Immature natural killer cell (primary cell): Measurements from ENCODE around the gene TRIP12. TPM values are rescaled to one million over a fixed set of nuclear protein-coding genes. Genes with fewer than 3 reads are reported as not detected.
"Not testable (repeated sequence)": the region's sequence is repeated elsewhere in the genome, so short reads cannot be mapped to it uniquely, and the experiment has no call there.

ENCODE experiments used
- DNase-seq, 3 donors: peaks; one replicate each; pipeline ENCODE4 v3.0.0; 2022; ENCODE audit warnings: mixed read lengths in 1 of 3
- H3K27ac Mint-ChIP-seq, 6 donors: one replicate each; pipeline ENCODE4 v1.8.0; 2020; ENCODE audit warnings: mixed read lengths in 6 of 6, mild to moderate bottlenecking in 5 of 6, inconsistent platforms in 4 of 6, moderate library complexity in 3 of 6
- H3K27me3 Mint-ChIP-seq, 3 donors: one replicate each; pipeline ENCODE4 v1.8.0; 2020 to 2021; ENCODE audit warnings: low read depth in 3 of 3, mild to moderate bottlenecking in 3 of 3, mixed read lengths in 3 of 3, moderate library complexity in 3 of 3, inconsistent platforms in 1 of 3
- H3K36me3 Mint-ChIP-seq, 3 donors: one replicate each; pipeline ENCODE4 v1.8.0; 2020; ENCODE audit warnings: mixed read lengths in 3 of 3, inconsistent platforms in 2 of 3, mild to moderate bottlenecking in 2 of 3
- H3K4me1 Mint-ChIP-seq, 2 donors: one replicate each; pipeline ENCODE4 v1.8.0; 2020; ENCODE audit warnings: inconsistent platforms in 2 of 2, mild to moderate bottlenecking in 2 of 2, mixed read lengths in 2 of 2, moderate library complexity in 1 of 2
- H3K4me3 Mint-ChIP-seq, 5 donors: one replicate each; pipeline ENCODE4 v1.8.0; 2020; ENCODE audit warnings: mild to moderate bottlenecking in 5 of 5, mixed read lengths in 5 of 5, inconsistent platforms in 3 of 5, moderate library complexity in 3 of 5
- H3K9me3 Mint-ChIP-seq, 6 donors: one replicate each; pipeline ENCODE4 v1.8.0; 2020; ENCODE audit warnings: mild to moderate bottlenecking in 6 of 6, mixed read lengths in 6 of 6, inconsistent platforms in 4 of 6, moderate library complexity in 3 of 6
- polyA plus RNA-seq, 3 donors: library from polyadenylated mRNA; unstranded; fragments of 300-500 nt; fragmentation: Illumina TruSeq; gene quantifications; one replicate each; pipeline ENCODE4 v1.2.3, GENCODE V29; 2021

The TRIP12 gene
- polyA plus RNA-seq, 3 donors from 2014 or later = 13.5 to 69.4 (median 26.0) TPM

- no peak overlapping the region for H3K4me3 Mint-ChIP-seq
- H3K27ac Mint-ChIP-seq = peak overlapping the region in 3 of 6 donors; percentile 25 to 42 (median 30)
- peaks cover 0 to 2% (median 0%) of the 10 kb centered on the region in 3 donors for H3K27me3 Mint-ChIP-seq
- no peak for DNase-seq
- no peaks in the 10 kb centered on the region for H3K9me3 Mint-ChIP-seq
- H3K4me1 Mint-ChIP-seq = peaks cover 18 to 33% of the 10 kb centered on the region in 2 donors
- peaks cover 21 to 42% (median 21%) of the 10 kb centered on the region in 3 donors for H3K36me3 Mint-ChIP-seq
Measured at GRCh38 chr2:229783108-229783721, 138.6 kb downstream of the TRIP12 start.

- peaks cover 19 to 39% (median 22%) of the 10 kb centered on the region in 3 donors for H3K36me3 Mint-ChIP-seq
Measured at GRCh38 chr2:229780856-229781773, 140.7 kb downstream of the TRIP12 start.

GRCh38 chr2:229779650-229780049 lies 142.2 kb downstream of the TRIP12 start:
- peaks cover 42 to 60% of the 10 kb centered on the region in 2 donors for H3K4me1 Mint-ChIP-seq

More at GRCh38 chr2:229780856-229781773, 140.7 kb downstream of the TRIP12 start:
- Mint-ChIP-seq H3K9me3 (no peaks in the 10 kb centered on the region), H3K27me3 (peaks cover 0 to 2% (median 0%) of the 10 kb centered on the region in 3 donors), H3K27ac (peak overlapping the region in 3 of 6 donors; percentile 37 to 75 (median 39)), H3K4me3 (no peak overlapping the region), H3K4me1 (peaks cover 27 to 51% of the 10 kb centered on the region in 2 donors)
- DNase-seq = peak; percentile 27 to 37 (median 30)

GRCh38 chr2:229777716-229778115 lies 144.1 kb downstream of the TRIP12 start:
- Mint-ChIP-seq H3K4me1 (peaks cover 43 to 69% of the 10 kb centered on the region in 2 donors), H3K9me3 (no peaks in the 10 kb centered on the region), H3K27me3 (peaks cover 0 to 3% (median 2%) of the 10 kb centered on the region in 3 donors), H3K4me3 (no peak overlapping the region), H3K27ac (peak overlapping the region in 3 of 6 donors; percentile 16 to 87 (median 54)), H3K36me3 (peaks cover 21 to 39% (median 34%) of the 10 kb centered on the region in 3 donors)
- no peak for DNase-seq

More at GRCh38 chr2:229779650-229780049, 142.2 kb downstream of the TRIP12 start:
- Mint-ChIP-seq H3K27ac (peak overlapping the region in 4 of 6 donors; percentile 29 to 60 (median 48)), H3K36me3 (peaks cover 15 to 29% (median 21%) of the 10 kb centered on the region in 3 donors), H3K9me3 (no peaks in the 10 kb centered on the region), H3K27me3 (peaks cover 0 to 2% (median 0%) of the 10 kb centered on the region in 3 donors), H3K4me3 (no peak overlapping the region)
- DNase-seq = no peak

- DNase-seq = peak; percentile 14 to 26 (median 20)
- H3K36me3 Mint-ChIP-seq = peaks cover 32 to 53% (median 41%) of the 10 kb centered on the region in 3 donors
- peak overlapping the region; percentile 85 to 92 (median 89) for H3K27ac Mint-ChIP-seq
- H3K27me3 Mint-ChIP-seq = peaks cover 0 to 3% (median 3%) of the 10 kb centered on the region in 3 donors
- no peaks in the 10 kb centered on the region for H3K9me3 Mint-ChIP-seq
- peak overlapping the region; percentile 64 to 80 (median 78) for H3K4me3 Mint-ChIP-seq
- H3K4me1 Mint-ChIP-seq = peaks cover 33 to 53% of the 10 kb centered on the region in 2 donors
Measured at GRCh38 chr2:229775614-229776313, 146.0 kb downstream of the TRIP12 start.

- Mint-ChIP-seq H3K36me3 (peaks cover 29 to 54% (median 38%) of the 10 kb centered on the region in 3 donors), H3K4me1 (peaks cover 28 to 44% of the 10 kb centered on the region in 2 donors), H3K4me3 (no peak overlapping the region), H3K27me3 (peaks cover 0 to 3% (median 3%) of the 10 kb centered on the region in 3 donors), H3K27ac (peak overlapping the region in 2 of 6 donors; percentile 13 to 62), H3K9me3 (no peaks in the 10 kb centered on the region)
- no peak for DNase-seq
Measured at GRCh38 chr2:229774237-229774636, 147.6 kb downstream of the TRIP12 start.

- H3K27me3 Mint-ChIP-seq = peaks cover 0 to 3% (median 2%) of the 10 kb centered on the region in 3 donors
- H3K36me3 Mint-ChIP-seq = peaks cover 47 to 73% (median 62%) of the 10 kb centered on the region in 3 donors
- H3K27ac Mint-ChIP-seq = peak overlapping the region in 2 of 6 donors; percentile 46
Measured at GRCh38 chr2:229768235-229768634, 153.6 kb downstream of the TRIP12 start.

GRCh38 chr2:229765721-229766120 lies 156.1 kb downstream of the TRIP12 start:
- H3K4me3 Mint-ChIP-seq = no peak overlapping the region
- H3K4me1 Mint-ChIP-seq = no peaks in the 10 kb centered on the region
- peaks cover 0 to 2% (median 1%) of the 10 kb centered on the region in 3 donors for H3K27me3 Mint-ChIP-seq
- H3K27ac Mint-ChIP-seq = peak overlapping the region in 1 of 6 donors; percentile 26
- H3K36me3 Mint-ChIP-seq = peaks cover 37 to 62% (median 50%) of the 10 kb centered on the region in 3 donors
- no peak for DNase-seq
- H3K9me3 Mint-ChIP-seq = no peaks in the 10 kb centered on the region

More at GRCh38 chr2:229768235-229768634, 153.6 kb downstream of the TRIP12 start:
- Mint-ChIP-seq H3K9me3 (no peaks in the 10 kb centered on the region), H3K4me1 (no peaks in the 10 kb centered on the region), H3K4me3 (no peak overlapping the region)
- no peak for DNase-seq

- no peaks in the 10 kb centered on the region for H3K9me3 Mint-ChIP-seq
- peaks cover 21 to 40% (median 34%) of the 10 kb centered on the region in 3 donors for H3K36me3 Mint-ChIP-seq
- H3K27ac Mint-ChIP-seq = no peak overlapping the region
- H3K4me1 Mint-ChIP-seq = no peaks in the 10 kb centered on the region
- H3K4me3 Mint-ChIP-seq = no peak overlapping the region
- H3K27me3 Mint-ChIP-seq = peaks cover 0 to 2% (median 0%) of the 10 kb centered on the region in 3 donors
- DNase-seq = no peak
Measured at GRCh38 chr2:229761663-229762062, 160.1 kb downstream of the TRIP12 start.

- H3K27ac Mint-ChIP-seq = not testable (repeated sequence)
Measured at GRCh38 chr2:229757462-229757861, 164.3 kb downstream of the TRIP12 start.

GRCh38 chr2:229752970-229753729 lies 168.7 kb downstream of the TRIP12 start:
- no peaks in the 10 kb centered on the region for H3K4me1 Mint-ChIP-seq

More at GRCh38 chr2:229757462-229757861, 164.3 kb downstream of the TRIP12 start:
- DNase-seq, H3K4me3 Mint-ChIP-seq, H3K4me1 Mint-ChIP-seq, H3K27me3 Mint-ChIP-seq, H3K9me3 Mint-ChIP-seq: not testable (repeated sequence)
- peaks cover 3 to 13% (median 11%) of the 10 kb centered on the region in 3 donors for H3K36me3 Mint-ChIP-seq

GRCh38 chr2:229749779-229750178 lies 172.0 kb downstream of the TRIP12 start:
- no peaks in the 10 kb centered on the region for H3K4me1 Mint-ChIP-seq
- peaks cover 0 to 3% (median 0%) of the 10 kb centered on the region in 6 donors for H3K9me3 Mint-ChIP-seq
- peaks cover 0 to 5% (median 1%) of the 10 kb centered on the region in 3 donors for H3K27me3 Mint-ChIP-seq
- H3K36me3 Mint-ChIP-seq = peaks cover 0 to 4% (median 4%) of the 10 kb centered on the region in 3 donors
- no peak overlapping the region for H3K27ac Mint-ChIP-seq
- no peak for DNase-seq
- no peak overlapping the region for H3K4me3 Mint-ChIP-seq

More at GRCh38 chr2:229752970-229753729, 168.7 kb downstream of the TRIP12 start:
- no peak for DNase-seq
- Mint-ChIP-seq H3K4me3 (no peak overlapping the region), H3K9me3 (no peaks in the 10 kb centered on the region), H3K36me3 (peaks cover 4 to 6% (median 5%) of the 10 kb centered on the region in 3 donors), H3K27me3 (peaks cover 0 to 2% (median 1%) of the 10 kb centered on the region in 3 donors), H3K27ac (no peak overlapping the region)
